Ishikawa (cell line): ENCODE results near the gene ZC3H11A.
A peak's percentile ranks its signal among the peaks of the same experiment; 100 is the strongest.

ENCODE experiments used
- CEBPB ChIP-seq: IDR thresholded peaks from 2 replicates; pipeline ENCODE4 v1.6.1; 2012
- CREB1 ChIP-seq: IDR thresholded peaks from 2 replicates; pipeline ENCODE4 v1.6.1; 2012; ENCODE audit warnings: low read depth
- EGR1 ChIP-seq: IDR thresholded peaks from 2 replicates; pipeline ENCODE4 v1.6.1; 2012
- EP300 ChIP-seq: IDR thresholded peaks from 2 replicates; pipeline ENCODE4 v1.6.1; 2012; ENCODE audit warnings: borderline replicate concordance
- NFIC ChIP-seq: IDR thresholded peaks from 2 replicates; pipeline ENCODE4 v1.6.1; 2012
- RAD21 ChIP-seq: IDR thresholded peaks from 2 replicates; pipeline ENCODE4 v1.6.1; 2012; ENCODE audit warnings: low read depth
- TAF1 ChIP-seq: IDR thresholded peaks from 2 replicates; pipeline ENCODE4 v1.6.1; 2012; ENCODE audit warnings: low read depth, mild to moderate bottlenecking
- TCF12 ChIP-seq: IDR thresholded peaks from 2 replicates; pipeline ENCODE4 v1.6.1; 2012; ENCODE audit warnings: low read depth
- USF1 ChIP-seq: IDR thresholded peaks from 2 replicates; pipeline ENCODE4 v1.6.1; 2012
- YY1 ChIP-seq: IDR thresholded peaks from 2 replicates; pipeline ENCODE4 v1.6.1; 2012; ENCODE audit warnings: low read depth
- TF ChIP-seq, protein P1 (sequence below): IDR thresholded peaks from 2 replicates; pipeline ENCODE4 v1.6.1; 2012; ENCODE audit warnings: low read depth, mild to moderate bottlenecking
- TF ChIP-seq, protein P2 (sequence below): IDR thresholded peaks from 2 replicates; pipeline ENCODE4 v1.6.1; 2012

DNA sequence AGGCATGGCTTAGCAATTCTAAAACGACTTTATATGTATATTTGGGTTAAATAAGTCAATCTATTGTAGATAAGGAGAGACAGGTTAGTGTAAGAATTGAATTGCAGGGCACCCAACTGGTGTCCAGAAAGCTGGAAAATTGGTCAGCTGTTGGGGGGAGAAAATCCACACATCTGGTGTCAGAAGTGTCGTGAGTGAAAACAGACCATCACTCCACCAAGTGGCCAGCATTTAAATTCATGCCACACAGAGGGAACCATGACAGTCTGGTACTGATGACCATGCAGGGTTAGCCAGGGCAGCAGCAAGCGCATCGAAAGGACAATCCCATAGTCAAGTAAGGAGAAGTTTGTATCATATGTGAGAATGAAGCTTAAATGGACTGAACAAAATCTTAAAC lies 18.8 kb upstream of the ZC3H11A start:
- TF ChIP-seq, protein P1, sequence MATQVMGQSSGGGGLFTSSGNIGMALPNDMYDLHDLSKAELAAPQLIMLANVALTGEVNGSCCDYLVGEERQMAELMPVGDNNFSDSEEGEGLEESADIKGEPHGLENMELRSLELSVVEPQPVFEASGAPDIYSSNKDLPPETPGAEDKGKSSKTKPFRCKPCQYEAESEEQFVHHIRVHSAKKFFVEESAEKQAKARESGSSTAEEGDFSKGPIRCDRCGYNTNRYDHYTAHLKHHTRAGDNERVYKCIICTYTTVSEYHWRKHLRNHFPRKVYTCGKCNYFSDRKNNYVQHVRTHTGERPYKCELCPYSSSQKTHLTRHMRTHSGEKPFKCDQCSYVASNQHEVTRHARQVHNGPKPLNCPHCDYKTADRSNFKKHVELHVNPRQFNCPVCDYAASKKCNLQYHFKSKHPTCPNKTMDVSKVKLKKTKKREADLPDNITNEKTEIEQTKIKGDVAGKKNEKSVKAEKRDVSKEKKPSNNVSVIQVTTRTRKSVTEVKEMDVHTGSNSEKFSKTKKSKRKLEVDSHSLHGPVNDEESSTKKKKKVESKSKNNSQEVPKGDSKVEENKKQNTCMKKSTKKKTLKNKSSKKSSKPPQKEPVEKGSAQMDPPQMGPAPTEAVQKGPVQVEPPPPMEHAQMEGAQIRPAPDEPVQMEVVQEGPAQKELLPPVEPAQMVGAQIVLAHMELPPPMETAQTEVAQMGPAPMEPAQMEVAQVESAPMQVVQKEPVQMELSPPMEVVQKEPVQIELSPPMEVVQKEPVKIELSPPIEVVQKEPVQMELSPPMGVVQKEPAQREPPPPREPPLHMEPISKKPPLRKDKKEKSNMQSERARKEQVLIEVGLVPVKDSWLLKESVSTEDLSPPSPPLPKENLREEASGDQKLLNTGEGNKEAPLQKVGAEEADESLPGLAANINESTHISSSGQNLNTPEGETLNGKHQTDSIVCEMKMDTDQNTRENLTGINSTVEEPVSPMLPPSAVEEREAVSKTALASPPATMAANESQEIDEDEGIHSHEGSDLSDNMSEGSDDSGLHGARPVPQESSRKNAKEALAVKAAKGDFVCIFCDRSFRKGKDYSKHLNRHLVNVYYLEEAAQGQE = no peak
- TF ChIP-seq EGR1 (no peak), EP300 (no peak), TCF12 (no peak), CREB1 (no peak), YY1 (no peak), TAF1 (no peak), NFIC (no peak), RAD21 (peak; percentile 29; the same call in 1 of the 2 replicates), USF1 (no peak), CEBPB (no peak)
- TF ChIP-seq, protein P2, sequence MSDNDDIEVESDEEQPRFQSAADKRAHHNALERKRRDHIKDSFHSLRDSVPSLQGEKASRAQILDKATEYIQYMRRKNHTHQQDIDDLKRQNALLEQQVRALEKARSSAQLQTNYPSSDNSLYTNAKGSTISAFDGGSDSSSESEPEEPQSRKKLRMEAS = no peak
